ENCODE data around the gene CCR7.

The CCR7 gene

DNA sequence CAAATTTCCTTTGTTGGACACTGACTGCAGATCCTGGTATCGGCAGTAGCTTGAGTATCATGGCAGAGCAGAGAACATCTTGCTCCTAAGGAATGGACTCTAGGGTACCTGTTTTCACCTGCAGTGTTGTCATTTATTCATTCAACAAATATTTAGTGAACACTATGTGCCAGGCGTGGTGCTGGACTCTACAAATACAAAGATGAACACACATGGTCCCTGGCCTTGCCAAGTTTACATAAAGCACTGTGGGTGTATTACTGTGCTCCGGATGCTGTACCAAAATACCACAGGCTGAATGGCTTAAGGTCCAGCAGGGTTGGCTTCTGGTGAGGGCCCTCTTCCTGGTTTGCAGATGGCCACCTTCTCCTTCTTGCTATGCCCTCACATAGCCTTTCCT is 14.2 kb upstream of the CCR7 start:
- CTCF ChIA-PET = interaction anchor here (0.6 to 0.9 kb wide), 3 partner anchors 54 to 251 kb away, joined by 4 read pairs; no protein-coding TSS in a partner anchor

DNA sequence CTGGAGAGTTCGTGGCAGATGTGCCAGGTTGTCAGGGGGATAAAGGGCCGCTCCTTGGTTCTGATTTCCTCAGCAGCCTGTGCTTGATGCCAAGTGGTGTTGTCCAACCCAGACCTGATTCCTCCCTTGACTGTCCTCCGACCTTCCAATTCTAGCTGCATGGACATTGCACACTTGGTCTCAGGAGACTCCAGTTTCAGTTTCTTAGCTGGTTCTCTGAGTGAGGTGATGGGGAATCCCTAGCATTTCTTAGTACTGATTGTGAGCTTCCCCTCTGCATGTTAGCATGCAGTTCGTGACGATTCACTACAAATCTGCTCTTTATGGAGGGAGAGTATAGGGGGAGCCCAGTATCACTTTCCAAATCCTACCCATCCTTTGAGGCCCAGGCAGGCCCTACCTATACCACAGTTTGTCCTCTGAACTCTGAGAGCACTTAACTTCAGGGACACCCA is 12.4 kb upstream of the CCR7 start:
- Histone ChIP-seq H3K36me3 (ENCODE audit: control insufficient read depth in 2 of 2, insufficient read depth in 1 of 2, low read length in 2 of 2) (no peaks in the 10 kb centered on the region), H3K4me1 (ENCODE audit: control insufficient read depth, insufficient read depth, low read length) (no peaks in the 10 kb centered on the region), H3K27ac (ENCODE audit: extremely low read depth, low read depth, low read length) (no peak overlapping the region), H3K4me3 (ENCODE audit: low read depth, low read length) (no peak overlapping the region), H3K9me3 (ENCODE audit: control insufficient read depth, insufficient read depth, low read depth, low read length) (no peaks in the 10 kb centered on the region)
- CTCF ChIA-PET = interaction anchor here (0.6 to 2.0 kb wide), 5 partner anchors 9 to 222 kb away, joined by 3 to 9 read pairs (median 4); no protein-coding TSS in a partner anchor
- POLR2A ChIA-PET = no interaction called here
- TF ChIP-seq, protein P1, sequence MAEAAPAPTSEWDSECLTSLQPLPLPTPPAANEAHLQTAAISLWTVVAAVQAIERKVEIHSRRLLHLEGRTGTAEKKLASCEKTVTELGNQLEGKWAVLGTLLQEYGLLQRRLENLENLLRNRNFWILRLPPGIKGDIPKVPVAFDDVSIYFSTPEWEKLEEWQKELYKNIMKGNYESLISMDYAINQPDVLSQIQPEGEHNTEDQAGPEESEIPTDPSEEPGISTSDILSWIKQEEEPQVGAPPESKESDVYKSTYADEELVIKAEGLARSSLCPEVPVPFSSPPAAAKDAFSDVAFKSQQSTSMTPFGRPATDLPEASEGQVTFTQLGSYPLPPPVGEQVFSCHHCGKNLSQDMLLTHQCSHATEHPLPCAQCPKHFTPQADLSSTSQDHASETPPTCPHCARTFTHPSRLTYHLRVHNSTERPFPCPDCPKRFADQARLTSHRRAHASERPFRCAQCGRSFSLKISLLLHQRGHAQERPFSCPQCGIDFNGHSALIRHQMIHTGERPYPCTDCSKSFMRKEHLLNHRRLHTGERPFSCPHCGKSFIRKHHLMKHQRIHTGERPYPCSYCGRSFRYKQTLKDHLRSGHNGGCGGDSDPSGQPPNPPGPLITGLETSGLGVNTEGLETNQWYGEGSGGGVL (tag by site-specific recombination; IDR thresholded peaks at IDR 0.05) = no peak
- TF ChIP-seq ZBTB8A (tag by site-specific recombination; IDR thresholded peaks at IDR 0.05) (no peak), TRIM28 (IDR thresholded peaks at IDR 0.05; ENCODE audit: borderline replicate concordance, low read length) (no peak), SCRT1 (tag by site-specific recombination; IDR thresholded peaks at IDR 0.05; ENCODE audit: borderline replicate concordance) (no peak), ZNF391 (tag by site-specific recombination; IDR thresholded peaks at IDR 0.05; ENCODE audit: borderline replicate concordance, low read depth) (no peak), GLIS2 (tag by site-specific recombination; IDR thresholded peaks at IDR 0.05) (no peak), ZNF121 (tag by site-specific recombination; IDR thresholded peaks at IDR 0.05) (no peak), ZNF785 (tag by site-specific recombination; IDR thresholded peaks at IDR 0.05) (no peak), ZNF16 (tag by site-specific recombination; IDR thresholded peaks at IDR 0.05; ENCODE audit: low read depth) (no peak)
- TF ChIP-seq, protein P2, sequence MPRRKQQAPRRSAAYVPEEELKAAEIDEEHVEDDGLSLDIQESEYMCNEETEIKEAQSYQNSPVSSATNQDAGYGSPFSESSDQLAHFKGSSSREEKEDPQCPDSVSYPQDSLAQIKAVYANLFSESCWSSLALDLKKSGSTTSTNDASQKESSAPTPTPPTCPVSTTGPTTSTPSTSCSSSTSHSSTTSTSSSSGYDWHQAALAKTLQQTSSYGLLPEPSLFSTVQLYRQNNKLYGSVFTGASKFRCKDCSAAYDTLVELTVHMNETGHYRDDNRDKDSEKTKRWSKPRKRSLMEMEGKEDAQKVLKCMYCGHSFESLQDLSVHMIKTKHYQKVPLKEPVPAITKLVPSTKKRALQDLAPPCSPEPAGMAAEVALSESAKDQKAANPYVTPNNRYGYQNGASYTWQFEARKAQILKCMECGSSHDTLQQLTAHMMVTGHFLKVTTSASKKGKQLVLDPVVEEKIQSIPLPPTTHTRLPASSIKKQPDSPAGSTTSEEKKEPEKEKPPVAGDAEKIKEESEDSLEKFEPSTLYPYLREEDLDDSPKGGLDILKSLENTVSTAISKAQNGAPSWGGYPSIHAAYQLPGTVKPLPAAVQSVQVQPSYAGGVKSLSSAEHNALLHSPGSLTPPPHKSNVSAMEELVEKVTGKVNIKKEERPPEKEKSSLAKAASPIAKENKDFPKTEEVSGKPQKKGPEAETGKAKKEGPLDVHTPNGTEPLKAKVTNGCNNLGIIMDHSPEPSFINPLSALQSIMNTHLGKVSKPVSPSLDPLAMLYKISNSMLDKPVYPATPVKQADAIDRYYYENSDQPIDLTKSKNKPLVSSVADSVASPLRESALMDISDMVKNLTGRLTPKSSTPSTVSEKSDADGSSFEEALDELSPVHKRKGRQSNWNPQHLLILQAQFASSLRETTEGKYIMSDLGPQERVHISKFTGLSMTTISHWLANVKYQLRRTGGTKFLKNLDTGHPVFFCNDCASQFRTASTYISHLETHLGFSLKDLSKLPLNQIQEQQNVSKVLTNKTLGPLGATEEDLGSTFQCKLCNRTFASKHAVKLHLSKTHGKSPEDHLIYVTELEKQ (tag by site-specific recombination; IDR thresholded peaks at IDR 0.05; ENCODE audit: borderline replicate concordance) = no peak

More for the DNA sequence above, 14.2 kb upstream of the CCR7 start:
- Histone ChIP-seq H3K9me3 (ENCODE audit: control insufficient read depth, insufficient read depth, low read depth, low read length) (no peaks in the 10 kb centered on the region), H3K4me1 (ENCODE audit: control insufficient read depth, insufficient read depth, low read length) (no peaks in the 10 kb centered on the region), H3K4me3 (ENCODE audit: low read depth, low read length) (no peak overlapping the region), H3K36me3 (ENCODE audit: control insufficient read depth in 2 of 2, insufficient read depth in 1 of 2, low read length in 2 of 2) (no peaks in the 10 kb centered on the region), H3K27ac (ENCODE audit: extremely low read depth, low read depth, low read length) (no peak overlapping the region)
- POLR2A ChIA-PET = no interaction called here
- no peak for TF ChIP-seq ZBTB17 (tag by site-specific recombination; IDR thresholded peaks at IDR 0.05)
- no peak for TF ChIP-seq KLF7 (tag by site-specific recombination; IDR thresholded peaks at IDR 0.05; ENCODE audit: borderline replicate concordance)
- no peak for TF ChIP-seq ZNF501 (tag by site-specific recombination; IDR thresholded peaks at IDR 0.05)
- no peak for TF ChIP-seq ZNF548 (tag by site-specific recombination; IDR thresholded peaks at IDR 0.05)
- no peak for TF ChIP-seq ZNF76 (tag by site-specific recombination; IDR thresholded peaks at IDR 0.05; ENCODE audit: borderline replicate concordance, low read depth)
- TF ChIP-seq, protein P3, sequence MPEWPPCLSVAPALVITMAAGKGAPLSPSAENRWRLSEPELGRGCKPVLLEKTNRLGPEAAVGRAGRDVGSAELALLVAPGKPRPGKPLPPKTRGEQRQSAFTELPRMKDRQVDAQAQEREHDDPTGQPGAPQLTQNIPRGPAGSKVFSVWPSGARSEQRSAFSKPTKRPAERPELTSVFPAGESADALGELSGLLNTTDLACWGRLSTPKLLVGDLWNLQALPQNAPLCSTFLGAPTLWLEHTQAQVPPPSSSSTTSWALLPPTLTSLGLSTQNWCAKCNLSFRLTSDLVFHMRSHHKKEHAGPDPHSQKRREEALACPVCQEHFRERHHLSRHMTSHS (tag by site-specific recombination; IDR thresholded peaks at IDR 0.05) = no peak
- no peak for TF ChIP-seq ZNF792 (tag by site-specific recombination; IDR thresholded peaks at IDR 0.05)
- TF ChIP-seq ZNF239 (tag by site-specific recombination; IDR thresholded peaks at IDR 0.05) = no peak
- TF ChIP-seq, protein P4, sequence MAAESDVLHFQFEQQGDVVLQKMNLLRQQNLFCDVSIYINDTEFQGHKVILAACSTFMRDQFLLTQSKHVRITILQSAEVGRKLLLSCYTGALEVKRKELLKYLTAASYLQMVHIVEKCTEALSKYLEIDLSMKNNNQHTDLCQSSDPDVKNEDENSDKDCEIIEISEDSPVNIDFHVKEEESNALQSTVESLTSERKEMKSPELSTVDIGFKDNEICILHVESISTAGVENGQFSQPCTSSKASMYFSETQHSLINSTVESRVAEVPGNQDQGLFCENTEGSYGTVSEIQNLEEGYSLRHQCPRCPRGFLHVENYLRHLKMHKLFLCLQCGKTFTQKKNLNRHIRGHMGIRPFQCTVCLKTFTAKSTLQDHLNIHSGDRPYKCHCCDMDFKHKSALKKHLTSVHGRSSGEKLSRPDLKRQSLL (tag by site-specific recombination; IDR thresholded peaks at IDR 0.05) = no peak
- TF ChIP-seq, protein P5, sequence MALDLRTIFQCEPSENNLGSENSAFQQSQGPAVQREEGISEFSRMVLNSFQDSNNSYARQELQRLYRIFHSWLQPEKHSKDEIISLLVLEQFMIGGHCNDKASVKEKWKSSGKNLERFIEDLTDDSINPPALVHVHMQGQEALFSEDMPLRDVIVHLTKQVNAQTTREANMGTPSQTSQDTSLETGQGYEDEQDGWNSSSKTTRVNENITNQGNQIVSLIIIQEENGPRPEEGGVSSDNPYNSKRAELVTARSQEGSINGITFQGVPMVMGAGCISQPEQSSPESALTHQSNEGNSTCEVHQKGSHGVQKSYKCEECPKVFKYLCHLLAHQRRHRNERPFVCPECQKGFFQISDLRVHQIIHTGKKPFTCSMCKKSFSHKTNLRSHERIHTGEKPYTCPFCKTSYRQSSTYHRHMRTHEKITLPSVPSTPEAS (tag by site-specific recombination; IDR thresholded peaks at IDR 0.05) = no peak
- TF ChIP-seq, protein P6, sequence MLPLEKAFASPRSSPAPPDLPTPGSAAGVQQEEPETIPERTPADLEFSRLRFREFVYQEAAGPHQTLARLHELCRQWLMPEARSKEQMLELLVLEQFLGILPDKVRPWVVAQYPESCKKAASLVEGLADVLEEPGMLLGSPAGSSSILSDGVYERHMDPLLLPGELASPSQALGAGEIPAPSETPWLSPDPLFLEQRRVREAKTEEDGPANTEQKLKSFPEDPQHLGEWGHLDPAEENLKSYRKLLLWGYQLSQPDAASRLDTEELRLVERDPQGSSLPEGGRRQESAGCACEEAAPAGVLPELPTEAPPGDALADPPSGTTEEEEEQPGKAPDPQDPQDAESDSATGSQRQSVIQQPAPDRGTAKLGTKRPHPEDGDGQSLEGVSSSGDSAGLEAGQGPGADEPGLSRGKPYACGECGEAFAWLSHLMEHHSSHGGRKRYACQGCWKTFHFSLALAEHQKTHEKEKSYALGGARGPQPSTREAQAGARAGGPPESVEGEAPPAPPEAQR (tag by site-specific recombination; IDR thresholded peaks at IDR 0.05) = no peak
- no peak for TF ChIP-seq IKZF3 (tag by site-specific recombination; IDR thresholded peaks at IDR 0.05)
- TF ChIP-seq, protein P7, sequence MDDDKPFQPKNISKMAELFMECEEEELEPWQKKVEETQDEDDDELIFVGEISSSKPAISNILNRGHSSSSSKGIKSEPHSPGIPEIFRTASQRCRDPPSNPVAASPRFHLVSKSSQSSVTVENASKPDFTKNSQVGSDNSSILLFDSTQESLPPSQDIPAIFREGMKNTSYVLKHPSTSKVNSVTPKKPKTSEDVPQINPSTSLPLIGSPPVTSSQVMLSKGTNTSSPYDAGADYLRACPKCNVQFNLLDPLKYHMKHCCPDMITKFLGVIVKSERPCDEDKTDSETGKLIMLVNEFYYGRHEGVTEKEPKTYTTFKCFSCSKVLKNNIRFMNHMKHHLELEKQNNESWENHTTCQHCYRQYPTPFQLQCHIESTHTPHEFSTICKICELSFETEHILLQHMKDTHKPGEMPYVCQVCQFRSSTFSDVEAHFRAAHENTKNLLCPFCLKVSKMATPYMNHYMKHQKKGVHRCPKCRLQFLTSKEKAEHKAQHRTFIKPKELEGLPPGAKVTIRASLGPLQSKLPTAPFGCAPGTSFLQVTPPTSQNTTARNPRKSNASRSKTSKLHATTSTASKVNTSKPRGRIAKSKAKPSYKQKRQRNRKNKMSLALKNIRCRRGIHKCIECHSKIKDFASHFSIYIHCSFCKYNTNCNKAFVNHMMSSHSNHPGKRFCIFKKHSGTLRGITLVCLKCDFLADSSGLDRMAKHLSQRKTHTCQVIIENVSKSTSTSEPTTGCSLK (tag by site-specific recombination; IDR thresholded peaks at IDR 0.05) = no peak
- no peak for TF ChIP-seq ZNF175 (tag by site-specific recombination; IDR thresholded peaks at IDR 0.05)
- TF ChIP-seq SALL2 (tag by site-specific recombination; IDR thresholded peaks at IDR 0.05; ENCODE audit: borderline replicate concordance) = no peak
- TF ChIP-seq ZFP41 (tag by site-specific recombination; IDR thresholded peaks at IDR 0.05; ENCODE audit: borderline replicate concordance) = no peak
- no peak for TF ChIP-seq ZFHX2 (tag by site-specific recombination; conservative IDR thresholded peaks at IDR 0.05)
- no peak for TF ChIP-seq HOXC10 (CRISPR knock-in tag; IDR thresholded peaks at IDR 0.05)
- TF ChIP-seq YY1 (tag by site-specific recombination; IDR thresholded peaks at IDR 0.05) = no peak
- TF ChIP-seq REPIN1 (tag by site-specific recombination; IDR thresholded peaks at IDR 0.05; ENCODE audit: low read depth) = no peak

All from HEK293 (cell line).